Measurements from ENCODE around the gene TMEM183A. TPM values are rescaled to one million over a fixed set of nuclear protein-coding genes. Genes with fewer than 3 reads are reported as not detected.

The TMEM183A gene, protein sequence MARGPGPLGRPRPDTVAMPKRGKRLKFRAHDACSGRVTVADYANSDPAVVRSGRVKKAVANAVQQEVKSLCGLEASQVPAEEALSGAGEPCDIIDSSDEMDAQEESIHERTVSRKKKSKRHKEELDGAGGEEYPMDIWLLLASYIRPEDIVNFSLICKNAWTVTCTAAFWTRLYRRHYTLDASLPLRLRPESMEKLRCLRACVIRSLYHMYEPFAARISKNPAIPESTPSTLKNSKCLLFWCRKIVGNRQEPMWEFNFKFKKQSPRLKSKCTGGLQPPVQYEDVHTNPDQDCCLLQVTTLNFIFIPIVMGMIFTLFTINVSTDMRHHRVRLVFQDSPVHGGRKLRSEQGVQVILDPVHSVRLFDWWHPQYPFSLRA
- total RNA-seq: 75.2 and 77.9 TPM in 2 replicates

GRCh38 chr1:203006948-203007871 lies at the start of gene TMEM183A:
Gene TMEM183A, plus strand, starts transcription at chr1:203007374. Its CDS starts 92 bp downstream, at chr1:203007466.

DNA sequence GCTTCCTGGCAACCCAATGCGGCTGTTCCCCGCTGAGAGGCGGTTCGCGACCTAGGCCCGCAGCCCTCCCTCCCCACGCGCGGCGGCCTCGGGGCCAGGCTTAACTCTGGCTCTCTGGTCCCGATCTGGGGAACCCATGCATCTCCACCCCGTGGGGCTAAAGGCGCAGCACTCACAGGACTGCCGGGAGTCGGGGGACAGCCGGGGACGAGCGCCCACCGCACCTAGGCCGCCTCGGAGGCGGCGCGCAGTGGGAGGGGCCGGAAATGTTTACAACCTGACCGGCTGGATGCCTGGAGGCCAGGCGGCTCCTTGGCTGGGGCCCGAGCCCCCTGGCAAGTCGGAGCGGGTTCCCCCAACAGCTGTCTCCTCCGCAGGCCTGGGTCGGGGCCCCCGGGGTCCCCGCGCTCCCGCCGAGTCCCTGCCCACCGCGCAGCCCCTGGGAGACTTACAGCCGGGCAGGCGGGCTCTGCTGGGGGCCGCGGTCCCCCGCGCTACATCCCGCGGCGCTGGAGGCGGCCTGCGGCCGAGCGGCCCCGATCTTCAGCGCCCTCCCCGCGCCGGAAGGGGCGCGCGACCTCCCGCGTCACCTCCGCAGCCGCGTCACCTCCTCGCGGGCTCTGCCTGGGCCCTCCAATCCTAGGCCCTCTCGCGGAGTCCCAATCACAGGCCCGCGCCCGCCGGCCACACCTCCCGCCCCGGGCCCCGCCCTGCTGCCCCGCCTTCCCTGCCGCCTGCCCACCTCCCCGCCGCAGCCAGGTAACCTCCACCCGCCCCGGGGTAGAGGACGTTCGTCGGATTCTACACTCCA lies 49.2 kb upstream of the TMEM183A start, which contains the start of gene ADIPOR1:
ADIPOR1 (minus strand) TSS at position 580 of the 811 bp plus-strand sequence. CDS start 7,242 bp downstream, outside the sequence.

GRCh38 chr1:203026031-203026665 lies 19.0 kb downstream of the TMEM183A start, which contains the start of gene PPFIA4:
Gene PPFIA4, plus strand, starts transcription at chr1:203026491. Its CDS starts 12,518 bp downstream, at chr1:203039009.

Other genes starting within 250 kb of the TMEM183A start
- gene KDM5B, start 199.0 kb upstream of the TMEM183A start, total RNA-seq: 15.6 and 16.5 TPM in 2 replicates
- not detected in 2 replicates for gene PCAT6, start 196.4 kb upstream of the TMEM183A start, total RNA-seq
- gene RABIF, start 118.2 kb upstream of the TMEM183A start, total RNA-seq: 9.5 and 10.2 TPM in 2 replicates
- gene KLHL12, start 80.1 kb upstream of the TMEM183A start, total RNA-seq: 18.7 and 21.1 TPM in 2 replicates
- 77.1 and 83.2 TPM in 2 replicates for gene ADIPOR1, start 49.1 kb upstream of the TMEM183A start, total RNA-seq
- gene CYB5R1, start 40.1 kb upstream of the TMEM183A start, total RNA-seq: 21.3 and 27.8 TPM in 2 replicates
- gene PPFIA4, start 19.1 kb downstream of the TMEM183A start, total RNA-seq: under 0.01 TPM in 2 replicates
- gene MYOG, start 78.6 kb downstream of the TMEM183A start, total RNA-seq: not detected in 2 replicates
- gene ADORA1, start 120.4 kb downstream of the TMEM183A start, total RNA-seq: not detected in 2 replicates
- not detected in 2 replicates for gene MYBPH, start 168.5 kb downstream of the TMEM183A start, total RNA-seq
- gene CHI3L1, start 179.3 kb downstream of the TMEM183A start, total RNA-seq: not detected in 2 replicates
- not detected in 2 replicates for gene CHIT1, start 222.3 kb downstream of the TMEM183A start, total RNA-seq

All from mammary microvascular endothelial cell (primary cell).